Tibial nerve (tissue), 4 donors: ENCODE measurements around the gene SUMO1.

Source experiments
- EP300 ChIP-seq, 2 donors: sonication (generic); formaldehyde crosslinking; IDR thresholded peaks; one replicate each; pipeline ENCODE4 v1.6.1; 2017; ENCODE audit warnings: antibody characterized with exemption in 2 of 2, mild to moderate bottlenecking in 1 of 2
- POLR2A ChIP-seq, 2 donors: fragments of 450-650 bp; IDR thresholded peaks; one replicate each; pipeline ENCODE4 v1.6.1; 2017; ENCODE audit warnings: antibody characterized with exemption in 2 of 2, mild to moderate bottlenecking in 2 of 2, moderate library complexity in 2 of 2
- TF ChIP-seq, protein P1 (sequence below), 5 experiments: fragments of 200-600 bp in 3 of 5; fragments of 450-650 bp in 2 of 5; sonication (generic) in 3 of 5; IDR thresholded peaks; one replicate each; pipeline ENCODE4 v1.5.1; 2016 to 2019; ENCODE audit warnings: antibody characterized with exemption in 5 of 5, mild to moderate bottlenecking in 3 of 5, moderate library complexity in 2 of 5

DNA sequence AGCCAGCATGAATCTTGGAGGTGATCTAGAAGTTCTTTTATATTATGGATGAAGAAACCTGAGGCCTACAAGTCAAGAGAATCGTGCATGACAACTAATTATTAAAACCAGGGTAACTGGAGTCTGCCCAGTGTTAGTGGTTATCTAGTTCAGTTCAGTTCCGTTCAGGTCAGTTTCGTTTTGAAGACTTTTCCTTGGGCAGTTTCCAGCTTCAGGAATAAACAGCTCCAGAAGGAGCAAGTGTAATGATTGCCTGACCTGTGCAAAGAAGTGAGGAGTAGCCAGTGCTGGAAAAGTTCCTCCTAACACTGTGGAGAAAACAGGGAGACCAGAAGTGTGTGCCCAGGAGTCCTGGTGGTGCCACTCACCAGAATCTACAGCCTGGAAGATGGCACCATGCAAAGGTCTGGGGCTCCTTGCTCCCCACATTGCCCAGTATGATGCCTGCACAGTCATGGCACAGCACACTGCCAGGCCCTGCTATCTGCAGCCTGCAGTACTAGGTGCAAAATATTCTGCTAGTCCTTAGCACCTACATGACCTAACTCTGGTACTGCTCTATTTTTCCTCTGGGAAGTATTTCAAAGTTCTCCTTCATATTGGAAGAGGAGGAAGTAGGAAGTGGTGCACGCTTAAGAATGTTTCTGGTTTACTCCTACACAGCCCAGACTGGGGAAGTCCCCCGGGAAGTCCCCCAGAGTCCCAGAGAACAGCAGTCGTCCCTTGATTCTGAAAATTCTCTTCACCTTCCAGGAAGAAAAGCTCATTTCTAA, 65.8 kb downstream of the SUMO1 start:
- TF ChIP-seq POLR2A (IDR thresholded peaks at IDR 0.05) = no peak
- TF ChIP-seq, protein P1, sequence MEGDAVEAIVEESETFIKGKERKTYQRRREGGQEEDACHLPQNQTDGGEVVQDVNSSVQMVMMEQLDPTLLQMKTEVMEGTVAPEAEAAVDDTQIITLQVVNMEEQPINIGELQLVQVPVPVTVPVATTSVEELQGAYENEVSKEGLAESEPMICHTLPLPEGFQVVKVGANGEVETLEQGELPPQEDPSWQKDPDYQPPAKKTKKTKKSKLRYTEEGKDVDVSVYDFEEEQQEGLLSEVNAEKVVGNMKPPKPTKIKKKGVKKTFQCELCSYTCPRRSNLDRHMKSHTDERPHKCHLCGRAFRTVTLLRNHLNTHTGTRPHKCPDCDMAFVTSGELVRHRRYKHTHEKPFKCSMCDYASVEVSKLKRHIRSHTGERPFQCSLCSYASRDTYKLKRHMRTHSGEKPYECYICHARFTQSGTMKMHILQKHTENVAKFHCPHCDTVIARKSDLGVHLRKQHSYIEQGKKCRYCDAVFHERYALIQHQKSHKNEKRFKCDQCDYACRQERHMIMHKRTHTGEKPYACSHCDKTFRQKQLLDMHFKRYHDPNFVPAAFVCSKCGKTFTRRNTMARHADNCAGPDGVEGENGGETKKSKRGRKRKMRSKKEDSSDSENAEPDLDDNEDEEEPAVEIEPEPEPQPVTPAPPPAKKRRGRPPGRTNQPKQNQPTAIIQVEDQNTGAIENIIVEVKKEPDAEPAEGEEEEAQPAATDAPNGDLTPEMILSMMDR (IDR thresholded peaks at IDR 0.05) = no peak
- no peak for TF ChIP-seq EP300 (IDR thresholded peaks at IDR 0.05)
